ENCODE results near the gene MYO5B.

- TF ChIP-seq EP300 (IDR thresholded peaks at IDR 0.05) (no peak), CTCF (IDR thresholded peaks at IDR 0.05) (no peak), POLR2A (IDR thresholded peaks at IDR 0.05) (no peak)
These were observed 339.1 kb downstream of the MYO5B start for GRCh38 chr18:49855711-49856415.
